Stimulated activated naive CD8-positive, alpha-beta T cell treated with anti-CD3 and anti-CD28 coated beads, Interleukin-15, Interleukin-2, amounts not matched to agents 100 ng/mL and 50 ng/mL, for 24 hours (primary cell): Measurements from ENCODE around the gene PAIP2.

Experiments used
- H3K27ac Mint-ChIP-seq: one replicate; pipeline ENCODE4 v1.8.0; 2021; ENCODE audit warnings: mild to moderate bottlenecking, mixed read lengths
- H3K27me3 Mint-ChIP-seq: one replicate; pipeline ENCODE4 v1.8.0; 2021; ENCODE audit warnings: mixed read lengths
- H3K36me3 Mint-ChIP-seq: one replicate; pipeline ENCODE4 v1.8.0; 2021; ENCODE audit warnings: low read depth, mixed read lengths
- H3K4me1 Mint-ChIP-seq: one replicate; pipeline ENCODE4 v1.8.0; 2021; ENCODE audit warnings: low read depth, mixed read lengths
- H3K4me3 Mint-ChIP-seq: one replicate; pipeline ENCODE4 v1.8.0; 2021; ENCODE audit warnings: mild to moderate bottlenecking, mixed read lengths
- H3K9me3 Mint-ChIP-seq: one replicate; pipeline ENCODE4 v1.8.0; 2021; ENCODE audit warnings: mixed read lengths

The PAIP2 gene, protein sequence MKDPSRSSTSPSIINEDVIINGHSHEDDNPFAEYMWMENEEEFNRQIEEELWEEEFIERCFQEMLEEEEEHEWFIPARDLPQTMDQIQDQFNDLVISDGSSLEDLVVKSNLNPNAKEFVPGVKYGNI

DNA sequence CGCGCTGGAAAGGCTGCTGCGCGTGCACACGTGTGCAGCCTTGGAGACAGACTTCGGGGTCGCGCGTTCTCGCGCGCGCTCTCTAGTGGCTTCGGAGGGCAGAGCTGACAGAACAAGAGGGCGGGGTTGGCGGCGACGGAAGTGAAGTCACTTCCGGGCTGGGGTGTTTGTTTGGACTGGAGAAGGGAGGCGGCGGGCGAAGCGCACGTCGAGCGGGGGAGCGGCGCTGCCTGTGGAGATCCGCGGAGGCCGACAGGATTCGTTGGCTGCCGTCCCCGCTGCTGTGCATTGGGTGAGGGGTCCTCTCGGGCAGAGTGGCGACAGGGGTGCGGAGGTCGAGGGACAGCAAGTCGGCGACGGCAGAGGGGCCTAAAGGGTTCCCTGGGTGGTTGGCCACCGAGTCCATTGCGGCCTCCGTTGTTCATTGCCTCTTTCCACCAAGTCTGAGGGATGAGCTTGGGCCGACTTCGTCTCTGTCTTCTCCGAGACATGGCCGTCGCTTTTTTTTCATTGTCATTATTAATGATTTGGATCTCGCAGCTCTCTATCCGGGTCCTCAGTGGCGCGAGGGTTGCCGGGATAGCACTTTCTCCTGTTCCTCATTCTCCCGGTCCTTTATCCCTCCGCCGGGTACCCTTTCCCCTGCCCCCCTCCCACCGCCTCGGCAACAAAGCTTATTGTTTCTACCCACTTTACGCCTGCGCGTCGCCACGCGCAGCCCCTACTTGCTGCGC is at the start of gene PAIP2:
Gene PAIP2 (plus strand): TSS at position 166 of the 734 bp plus-strand sequence. CDS start 21,931 bp downstream, outside the sequence.
- peak within 1 kb of the TSS; percentile 99 for H3K4me3 Mint-ChIP-seq
- H3K4me1 Mint-ChIP-seq = peaks cover 48% of the 10 kb centered on the region
- H3K27me3 Mint-ChIP-seq = no peaks in the 10 kb centered on the region
- peaks cover 20% of the 10 kb centered on the region for H3K36me3 Mint-ChIP-seq
- no peaks in the 10 kb centered on the region for H3K9me3 Mint-ChIP-seq
- H3K27ac Mint-ChIP-seq = peak within 1 kb of the TSS; percentile 99

GRCh38 chr5:139293202-139293506 is 48.5 kb upstream of the PAIP2 start:
- H3K36me3 Mint-ChIP-seq = peaks cover 47% of the 10 kb centered on the region
- no peaks in the 10 kb centered on the region for H3K27me3 Mint-ChIP-seq
- H3K4me1 Mint-ChIP-seq = peaks cover 30% of the 10 kb centered on the region
- H3K9me3 Mint-ChIP-seq = no peaks in the 10 kb centered on the region
- peak overlapping the region; percentile 99 for H3K4me3 Mint-ChIP-seq
- peak overlapping the region; percentile 98 for H3K27ac Mint-ChIP-seq

DNA sequence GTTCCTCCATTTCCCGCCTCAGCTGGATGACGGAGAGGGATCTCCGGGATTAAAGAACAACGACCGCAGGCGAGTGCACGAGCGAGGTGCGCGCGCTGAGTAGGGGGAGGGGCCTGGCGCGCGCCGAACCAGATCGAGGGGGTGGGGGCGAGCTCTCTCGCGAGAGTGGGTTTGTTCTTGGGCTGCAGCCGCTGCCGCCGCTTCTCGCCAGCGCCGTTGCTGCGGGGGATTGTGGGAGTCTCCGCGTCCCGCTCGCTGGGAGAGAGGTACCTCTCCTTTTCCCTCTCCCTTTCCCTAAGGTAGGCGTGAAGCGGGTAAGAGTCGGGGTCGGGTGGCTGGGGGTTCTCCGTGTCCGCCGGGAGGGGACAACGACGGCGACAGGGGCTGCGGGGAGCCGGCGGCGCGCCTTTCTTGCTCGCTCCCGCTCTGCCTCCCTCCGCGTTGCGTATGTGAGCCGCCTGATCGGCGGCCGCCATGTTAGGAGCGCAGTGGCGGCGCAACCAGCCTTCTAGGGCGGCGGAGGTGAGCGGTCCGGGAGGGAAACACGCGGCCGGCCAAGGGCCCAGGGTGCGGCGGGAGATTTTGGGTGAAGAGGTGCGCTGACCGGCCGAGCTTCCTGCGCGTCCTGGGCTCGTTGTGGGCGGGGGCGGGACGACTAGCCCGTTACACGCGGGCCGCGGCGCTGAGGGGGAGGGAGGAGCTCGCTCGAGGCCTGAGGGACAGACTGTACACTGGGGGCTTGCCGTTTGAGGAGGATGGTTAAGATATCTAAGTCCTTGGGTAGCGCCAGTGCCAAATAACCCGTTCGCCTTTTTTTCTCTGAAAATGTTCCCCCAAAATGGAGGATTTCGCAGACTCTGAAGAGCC is 47.9 kb upstream of the PAIP2 start, which contains the start of gene MATR3:
Gene MATR3 (plus strand): TSS at position 234 of the 867 bp plus-strand sequence. CDS start 13,676 bp downstream, outside the sequence.
- peaks cover 36% of the 10 kb centered on the region for H3K4me1 Mint-ChIP-seq
- H3K4me3 Mint-ChIP-seq = peak within 1 kb of the TSS; percentile 99
- peak within 1 kb of the TSS; percentile 98 for H3K27ac Mint-ChIP-seq
- peaks cover 51% of the 10 kb centered on the region for H3K36me3 Mint-ChIP-seq
- no peaks in the 10 kb centered on the region for H3K27me3 Mint-ChIP-seq
- H3K9me3 Mint-ChIP-seq = no peaks in the 10 kb centered on the region

- no peaks in the 10 kb centered on the region for H3K27me3 Mint-ChIP-seq
- peaks cover 45% of the 10 kb centered on the region for H3K4me1 Mint-ChIP-seq
- peak overlapping the region; percentile 98 for H3K27ac Mint-ChIP-seq
- H3K9me3 Mint-ChIP-seq = no peaks in the 10 kb centered on the region
- peaks cover 56% of the 10 kb centered on the region for H3K36me3 Mint-ChIP-seq
- H3K4me3 Mint-ChIP-seq = peak overlapping the region; percentile 99
Measured at GRCh38 chr5:139294374-139295165, 47.1 kb upstream of the PAIP2 start.

- Mint-ChIP-seq H3K9me3 (no peaks in the 10 kb centered on the region), H3K36me3 (peaks cover 59% of the 10 kb centered on the region), H3K4me3 (peak overlapping the region; percentile 99), H3K4me1 (peaks cover 53% of the 10 kb centered on the region), H3K27ac (peak overlapping the region; percentile 98), H3K27me3 (no peaks in the 10 kb centered on the region)
Measured at GRCh38 chr5:139295346-139296057, 46.2 kb upstream of the PAIP2 start.

DNA sequence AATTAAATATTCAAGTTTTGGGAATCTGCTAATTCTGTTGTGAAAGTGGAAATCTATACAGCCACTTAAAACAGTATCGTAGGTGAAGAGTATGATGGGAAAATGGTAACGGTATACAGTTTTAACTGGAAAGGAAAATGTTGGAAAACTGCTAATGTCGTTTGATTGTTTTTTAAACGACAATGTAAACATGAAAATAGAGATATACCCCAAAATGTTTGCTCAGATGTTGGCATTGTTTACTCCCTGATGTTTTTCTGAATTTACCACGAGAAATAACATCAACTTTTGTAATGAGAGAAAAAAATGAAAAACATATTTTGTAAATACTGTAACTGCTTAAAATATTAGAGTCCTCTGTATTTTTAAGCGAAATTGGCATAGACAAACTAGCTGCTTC is 45.5 kb upstream of the PAIP2 start:
- Mint-ChIP-seq H3K4me1 (peaks cover 58% of the 10 kb centered on the region), H3K4me3 (peak overlapping the region; percentile 99), H3K9me3 (no peaks in the 10 kb centered on the region), H3K27me3 (no peaks in the 10 kb centered on the region), H3K36me3 (peaks cover 54% of the 10 kb centered on the region), H3K27ac (peak overlapping the region; percentile 11)

DNA sequence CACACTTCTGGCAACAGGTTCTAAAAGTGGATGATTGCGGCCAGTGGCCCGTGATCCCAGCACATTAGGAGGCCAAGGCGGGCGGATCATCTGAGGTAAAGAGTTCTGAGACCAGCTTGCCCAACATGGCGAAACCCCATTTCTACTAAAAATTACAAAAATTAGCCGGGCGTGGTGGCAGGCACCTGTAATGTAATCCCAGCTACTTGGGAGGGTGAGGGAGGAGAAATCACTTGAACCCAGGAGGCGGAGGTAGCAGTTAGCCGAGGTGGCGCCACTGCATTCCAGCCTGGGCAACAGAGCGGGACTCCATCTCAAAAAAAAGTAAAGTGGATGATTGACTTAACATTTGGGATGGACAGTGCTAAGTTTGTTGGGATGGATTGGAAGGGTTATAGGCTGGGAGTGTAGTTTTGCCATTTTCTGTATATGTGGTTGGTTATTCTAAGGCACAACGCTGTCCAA is 44.8 kb upstream of the PAIP2 start:
- Mint-ChIP-seq H3K9me3 (no peaks in the 10 kb centered on the region), H3K36me3 (peaks cover 59% of the 10 kb centered on the region), H3K27me3 (no peaks in the 10 kb centered on the region), H3K27ac (peak overlapping the region; percentile 68), H3K4me1 (peaks cover 65% of the 10 kb centered on the region), H3K4me3 (peak overlapping the region; percentile 99)

- peak overlapping the region; percentile 79 for H3K27ac Mint-ChIP-seq
- peaks cover 62% of the 10 kb centered on the region for H3K36me3 Mint-ChIP-seq
- H3K4me1 Mint-ChIP-seq = peaks cover 71% of the 10 kb centered on the region
- no peaks in the 10 kb centered on the region for H3K9me3 Mint-ChIP-seq
- H3K4me3 Mint-ChIP-seq = peak overlapping the region; percentile 99
- H3K27me3 Mint-ChIP-seq = no peaks in the 10 kb centered on the region
Measured at GRCh38 chr5:139297439-139298133, 44.1 kb upstream of the PAIP2 start.

DNA sequence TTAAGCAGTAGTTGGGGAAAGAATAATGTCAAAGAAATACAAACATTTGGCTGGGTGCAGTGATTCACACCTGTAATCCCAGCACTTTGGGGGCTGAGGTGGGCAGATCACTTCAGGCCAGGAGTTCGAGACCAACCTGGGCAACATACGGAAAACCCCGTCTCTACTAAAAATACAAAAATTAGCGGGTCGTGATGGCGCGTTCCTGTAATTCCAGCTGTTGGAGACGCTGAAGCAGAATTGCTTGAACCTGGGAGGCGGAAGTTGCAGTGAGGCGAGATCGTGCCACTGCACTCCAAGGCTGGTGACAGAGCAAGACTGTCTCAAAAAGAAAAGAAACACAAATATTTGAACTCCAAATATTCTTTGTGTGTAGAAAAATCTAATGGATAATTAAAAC is 43.4 kb upstream of the PAIP2 start:
- H3K27me3 Mint-ChIP-seq = no peaks in the 10 kb centered on the region
- peaks cover 77% of the 10 kb centered on the region for H3K4me1 Mint-ChIP-seq
- no peaks in the 10 kb centered on the region for H3K9me3 Mint-ChIP-seq
- H3K36me3 Mint-ChIP-seq = peaks cover 69% of the 10 kb centered on the region
- H3K4me3 Mint-ChIP-seq = peak overlapping the region; percentile 99
- peak overlapping the region; percentile 79 for H3K27ac Mint-ChIP-seq

DNA sequence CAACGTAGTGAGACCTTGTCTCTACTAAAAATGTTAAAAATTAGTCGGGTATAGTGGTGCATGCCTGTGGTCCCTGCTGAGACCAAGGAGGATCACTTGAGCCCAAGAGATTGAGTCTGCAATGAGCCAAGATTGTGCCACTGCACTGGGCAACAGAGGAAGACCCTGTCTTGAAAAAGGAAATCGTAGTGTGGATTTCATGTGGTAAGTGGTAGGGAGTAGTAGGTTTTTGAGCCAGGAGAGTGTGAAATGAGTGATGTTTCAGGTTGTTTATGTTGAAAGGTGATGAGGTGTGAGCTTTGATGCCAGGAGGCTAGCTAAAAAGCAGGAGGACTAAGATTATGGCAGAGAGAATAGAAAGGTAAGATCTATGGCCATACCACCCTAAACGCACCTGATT is 42.2 kb upstream of the PAIP2 start:
- H3K4me3 Mint-ChIP-seq = peak overlapping the region; percentile 17
- H3K4me1 Mint-ChIP-seq = peaks cover 88% of the 10 kb centered on the region
- no peaks in the 10 kb centered on the region for H3K27me3 Mint-ChIP-seq
- H3K36me3 Mint-ChIP-seq = peaks cover 69% of the 10 kb centered on the region
- H3K27ac Mint-ChIP-seq = peak overlapping the region; percentile 59
- no peaks in the 10 kb centered on the region for H3K9me3 Mint-ChIP-seq

GRCh38 chr5:139301808-139302499 is 39.7 kb upstream of the PAIP2 start:
- H3K4me1 Mint-ChIP-seq = peaks cover 93% of the 10 kb centered on the region
- H3K27me3 Mint-ChIP-seq = no peaks in the 10 kb centered on the region
- H3K27ac Mint-ChIP-seq = peak overlapping the region; percentile 82
- peak overlapping the region; percentile 61 for H3K4me3 Mint-ChIP-seq
- H3K36me3 Mint-ChIP-seq = peaks cover 50% of the 10 kb centered on the region
- H3K9me3 Mint-ChIP-seq = no peaks in the 10 kb centered on the region

- H3K36me3 Mint-ChIP-seq = peaks cover 42% of the 10 kb centered on the region
- H3K4me1 Mint-ChIP-seq = peaks cover 90% of the 10 kb centered on the region
- H3K9me3 Mint-ChIP-seq = no peaks in the 10 kb centered on the region
- no peaks in the 10 kb centered on the region for H3K27me3 Mint-ChIP-seq
- H3K4me3 Mint-ChIP-seq = peak overlapping the region; percentile 16
- peak overlapping the region; percentile 29 for H3K27ac Mint-ChIP-seq
Measured at GRCh38 chr5:139304391-139305324, 37.0 kb upstream of the PAIP2 start.
